ENCODE measurements around the gene HYKK.
A peak's percentile ranks its signal among the peaks of the same experiment; 100 is the strongest.
"Not testable (repeated sequence)": the region's sequence is repeated elsewhere in the genome, so short reads cannot be mapped to it uniquely, and the experiment has no call there.

HYKK gene

GRCh38 chr15:78506971-78507830 is at the start of gene HYKK:
HYKK (plus strand) TSS chr15:78507577; CDS start chr15:78513089, 5,512 bp downstream.
- DNase-seq (ENCODE audit: low spot score): peak; percentile 47

- DNase-seq (ENCODE audit: low spot score): no peak
Observed at GRCh38 chr15:78460737-78461136, 46.6 kb upstream of the HYKK start.

GRCh38 chr15:78461171-78461888 is 46.0 kb upstream of the HYKK start:
- DNase-seq (ENCODE audit: low spot score): no peak

GRCh38 chr15:78469031-78469430 is 38.3 kb upstream of the HYKK start:
- DNase-seq (ENCODE audit: low spot score): no peak

- no peak for DNase-seq (ENCODE audit: low spot score)
Observed at GRCh38 chr15:78477295-78477694, 30.1 kb upstream of the HYKK start.

GRCh38 chr15:78479650-78480049 is 27.7 kb upstream of the HYKK start:
- no peak for DNase-seq (ENCODE audit: low spot score)

GRCh38 chr15:78481917-78482316 is 25.5 kb upstream of the HYKK start:
- DNase-seq (ENCODE audit: low spot score): no peak

GRCh38 chr15:78492872-78493271 is 14.5 kb upstream of the HYKK start:
- DNase-seq (ENCODE audit: low spot score): no peak

- DNase-seq (ENCODE audit: low spot score): no peak
Observed at GRCh38 chr15:78501857-78502256, 5.5 kb upstream of the HYKK start.

- DNase-seq (ENCODE audit: low spot score): no peak
Observed at GRCh38 chr15:78502641-78503040, 4.7 kb upstream of the HYKK start.

- DNase-seq (ENCODE audit: low spot score): no peak
Observed at GRCh38 chr15:78507831-78508160, 419 bp downstream of the HYKK start.

GRCh38 chr15:78508272-78508671 is 895 bp downstream of the HYKK start:
- no peak for DNase-seq (ENCODE audit: low spot score)

GRCh38 chr15:78509726-78510312 is 2.4 kb downstream of the HYKK start:
- no peak for DNase-seq (ENCODE audit: low spot score)

GRCh38 chr15:78520035-78520434 is 12.7 kb downstream of the HYKK start:
- not testable (repeated sequence) for DNase-seq (ENCODE audit: low spot score)

- no peak for DNase-seq (ENCODE audit: low spot score)
Observed at GRCh38 chr15:78524230-78524629, 16.9 kb downstream of the HYKK start.

- DNase-seq (ENCODE audit: low spot score): no peak
Observed at GRCh38 chr15:78527325-78527724, 19.9 kb downstream of the HYKK start.

- no peak for DNase-seq (ENCODE audit: low spot score)
Observed at GRCh38 chr15:78533331-78533730, 26.0 kb downstream of the HYKK start.

GRCh38 chr15:78536134-78536533 is 28.8 kb downstream of the HYKK start:
- no peak for DNase-seq (ENCODE audit: low spot score)

- DNase-seq (ENCODE audit: low spot score): no peak
Observed at GRCh38 chr15:78537266-78537905, 30.0 kb downstream of the HYKK start.

GRCh38 chr15:78538358-78538757 is 31.0 kb downstream of the HYKK start:
- DNase-seq (ENCODE audit: low spot score): no peak

GRCh38 chr15:78539464-78540140 is 32.2 kb downstream of the HYKK start:
- DNase-seq (ENCODE audit: low spot score): not testable (repeated sequence)

All from hematopoietic multipotent progenitor cell treated with erythropoietin and hydrocortisone succinate and interleukin-3 and kit ligand, for 15 days (in vitro differentiated cells).